Measurements from ENCODE around the gene MAST4. TPM values are rescaled to one million over a fixed set of nuclear protein-coding genes. Genes with fewer than 3 reads are reported as not detected.

Gene MAST4
- polyA plus RNA-seq, 2 donors = 18.3 to 22.2 TPM

- H3K4me1 ChIP-seq (ENCODE audit: control insufficient read depth in 2 of 2, insufficient read depth in 2 of 2, low read length in 1 of 2) = peaks cover 0 to 3% of the 10 kb centered on the region in 2 donors
- no peaks in the 10 kb centered on the region for H3K27me3 ChIP-seq (ENCODE audit: control insufficient read depth in 1 of 2, insufficient read depth in 2 of 2, low read length in 2 of 2)
- H3K9me3 ChIP-seq (ENCODE audit: control insufficient read depth in 2 of 2, insufficient read depth in 1 of 2, low read depth in 1 of 2, low read length in 1 of 2) = no peaks in the 10 kb centered on the region
- no peak overlapping the region for H3K4me3 ChIP-seq (ENCODE audit: low read depth in 1 of 2, low read length in 2 of 2)
- no peak overlapping the region for H3K27ac ChIP-seq (ENCODE audit: low read depth in 2 of 2, low read length in 1 of 2)
- H3K36me3 ChIP-seq (ENCODE audit: control insufficient read depth in 2 of 2, insufficient read depth in 2 of 2, low read length in 1 of 2) = no peaks in the 10 kb centered on the region
Measured at GRCh38 chr5:66875315-66875714, 279.1 kb downstream of the MAST4 start.

GRCh38 chr5:66876266-66876807, 280.1 kb downstream of the MAST4 start:
- peaks cover 0 to 3% of the 10 kb centered on the region in 2 donors for H3K4me1 ChIP-seq (ENCODE audit: control insufficient read depth in 2 of 2, insufficient read depth in 2 of 2, low read length in 1 of 2)
- H3K27ac ChIP-seq (ENCODE audit: low read depth in 2 of 2, low read length in 1 of 2) = no peak overlapping the region
- no peaks in the 10 kb centered on the region for H3K36me3 ChIP-seq (ENCODE audit: control insufficient read depth in 2 of 2, insufficient read depth in 2 of 2, low read length in 1 of 2)
- H3K27me3 ChIP-seq (ENCODE audit: control insufficient read depth in 1 of 2, insufficient read depth in 2 of 2, low read length in 2 of 2) = no peaks in the 10 kb centered on the region
- no peak overlapping the region for H3K4me3 ChIP-seq (ENCODE audit: low read depth in 1 of 2, low read length in 2 of 2)
- WGBS, 2 donors = 93 to 94% methylated on average over 6 of the region's 6 CpGs
- no peaks in the 10 kb centered on the region for H3K9me3 ChIP-seq (ENCODE audit: control insufficient read depth in 2 of 2, insufficient read depth in 1 of 2, low read depth in 1 of 2, low read length in 1 of 2)

- Histone ChIP-seq H3K4me1 (ENCODE audit: control insufficient read depth in 2 of 2, insufficient read depth in 2 of 2, low read length in 1 of 2) (peaks cover 0 to 3% of the 10 kb centered on the region in 2 donors), H3K27me3 (ENCODE audit: control insufficient read depth in 1 of 2, insufficient read depth in 2 of 2, low read length in 2 of 2) (no peaks in the 10 kb centered on the region), H3K4me3 (ENCODE audit: low read depth in 1 of 2, low read length in 2 of 2) (no peak overlapping the region), H3K36me3 (ENCODE audit: control insufficient read depth in 2 of 2, insufficient read depth in 2 of 2, low read length in 1 of 2) (no peaks in the 10 kb centered on the region), H3K27ac (ENCODE audit: low read depth in 2 of 2, low read length in 1 of 2) (no peak overlapping the region), H3K9me3 (ENCODE audit: control insufficient read depth in 2 of 2, insufficient read depth in 1 of 2, low read depth in 1 of 2, low read length in 1 of 2) (no peaks in the 10 kb centered on the region)
- 42 to 49% methylated on average over 3 of the region's 3 CpGs for WGBS, 2 donors
Measured at GRCh38 chr5:66877843-66878242, 281.6 kb downstream of the MAST4 start.

GRCh38 chr5:66880401-66880800, 284.2 kb downstream of the MAST4 start:
- Histone ChIP-seq H3K36me3 (ENCODE audit: control insufficient read depth in 2 of 2, insufficient read depth in 2 of 2, low read length in 1 of 2) (no peaks in the 10 kb centered on the region), H3K4me3 (ENCODE audit: low read depth in 1 of 2, low read length in 2 of 2) (no peak overlapping the region), H3K27ac (ENCODE audit: low read depth in 2 of 2, low read length in 1 of 2) (no peak overlapping the region), H3K27me3 (ENCODE audit: control insufficient read depth in 1 of 2, insufficient read depth in 2 of 2, low read length in 2 of 2) (no peaks in the 10 kb centered on the region), H3K9me3 (ENCODE audit: control insufficient read depth in 2 of 2, insufficient read depth in 1 of 2, low read depth in 1 of 2, low read length in 1 of 2) (no peaks in the 10 kb centered on the region), H3K4me1 (ENCODE audit: control insufficient read depth in 2 of 2, insufficient read depth in 2 of 2, low read length in 1 of 2) (peaks cover 0 to 3% of the 10 kb centered on the region in 2 donors)
- WGBS, 2 donors = 64 to 78% methylated on average over 3 of the region's 3 CpGs

GRCh38 chr5:66881480-66882161, 285.4 kb downstream of the MAST4 start:
- peak overlapping the region; percentile 71 to 83 for H3K27ac ChIP-seq (ENCODE audit: low read depth in 2 of 2, low read length in 1 of 2)
- no peaks in the 10 kb centered on the region for H3K36me3 ChIP-seq (ENCODE audit: control insufficient read depth in 2 of 2, insufficient read depth in 2 of 2, low read length in 1 of 2)
- H3K4me3 ChIP-seq (ENCODE audit: low read depth in 1 of 2, low read length in 2 of 2) = no peak overlapping the region
- H3K9me3 ChIP-seq (ENCODE audit: control insufficient read depth in 2 of 2, insufficient read depth in 1 of 2, low read depth in 1 of 2, low read length in 1 of 2) = no peaks in the 10 kb centered on the region
- H3K27me3 ChIP-seq (ENCODE audit: control insufficient read depth in 1 of 2, insufficient read depth in 2 of 2, low read length in 2 of 2) = no peaks in the 10 kb centered on the region
- H3K4me1 ChIP-seq (ENCODE audit: control insufficient read depth in 2 of 2, insufficient read depth in 2 of 2, low read length in 1 of 2) = peaks cover 0 to 5% of the 10 kb centered on the region in 2 donors
- WGBS, 2 donors = 17 to 19% methylated on average over 2 of the region's 2 CpGs

- WGBS, 2 donors = 35 to 55% methylated on average over 3 of the region's 3 CpGs
- Histone ChIP-seq H3K27me3 (ENCODE audit: control insufficient read depth in 1 of 2, insufficient read depth in 2 of 2, low read length in 2 of 2) (no peaks in the 10 kb centered on the region), H3K9me3 (ENCODE audit: control insufficient read depth in 2 of 2, insufficient read depth in 1 of 2, low read depth in 1 of 2, low read length in 1 of 2) (no peaks in the 10 kb centered on the region), H3K36me3 (ENCODE audit: control insufficient read depth in 2 of 2, insufficient read depth in 2 of 2, low read length in 1 of 2) (no peaks in the 10 kb centered on the region), H3K4me3 (ENCODE audit: low read depth in 1 of 2, low read length in 2 of 2) (no peak overlapping the region), H3K27ac (ENCODE audit: low read depth in 2 of 2, low read length in 1 of 2) (peak overlapping the region in 1 of 2 donors; percentile 75), H3K4me1 (ENCODE audit: control insufficient read depth in 2 of 2, insufficient read depth in 2 of 2, low read length in 1 of 2) (peaks cover 0 to 2% of the 10 kb centered on the region in 2 donors)
Measured at GRCh38 chr5:66882606-66883227, 286.5 kb downstream of the MAST4 start.

GRCh38 chr5:66884564-66885243, 288.5 kb downstream of the MAST4 start:
- H3K27ac ChIP-seq (ENCODE audit: low read depth in 2 of 2, low read length in 1 of 2) = no peak overlapping the region
- 70 to 71% methylated on average over 10 of the region's 10 CpGs for WGBS, 2 donors
- H3K4me3 ChIP-seq (ENCODE audit: low read depth in 1 of 2, low read length in 2 of 2) = no peak overlapping the region
- H3K27me3 ChIP-seq (ENCODE audit: control insufficient read depth in 1 of 2, insufficient read depth in 2 of 2, low read length in 2 of 2) = no peaks in the 10 kb centered on the region
- H3K9me3 ChIP-seq (ENCODE audit: control insufficient read depth in 2 of 2, insufficient read depth in 1 of 2, low read depth in 1 of 2, low read length in 1 of 2) = no peaks in the 10 kb centered on the region
- H3K36me3 ChIP-seq (ENCODE audit: control insufficient read depth in 2 of 2, insufficient read depth in 2 of 2, low read length in 1 of 2) = no peaks in the 10 kb centered on the region
- peaks cover 0 to 2% of the 10 kb centered on the region in 2 donors for H3K4me1 ChIP-seq (ENCODE audit: control insufficient read depth in 2 of 2, insufficient read depth in 2 of 2, low read length in 1 of 2)

GRCh38 chr5:66886941-66887340, 290.7 kb downstream of the MAST4 start:
- WGBS, 2 donors = 53 to 69% methylated on average over 1 of the region's 1 CpG
- H3K27ac ChIP-seq (ENCODE audit: low read depth in 2 of 2, low read length in 1 of 2) = no peak overlapping the region
- H3K27me3 ChIP-seq (ENCODE audit: control insufficient read depth in 1 of 2, insufficient read depth in 2 of 2, low read length in 2 of 2) = no peaks in the 10 kb centered on the region
- H3K4me1 ChIP-seq (ENCODE audit: control insufficient read depth in 2 of 2, insufficient read depth in 2 of 2, low read length in 1 of 2) = peaks cover 0 to 2% of the 10 kb centered on the region in 2 donors
- H3K36me3 ChIP-seq (ENCODE audit: control insufficient read depth in 2 of 2, insufficient read depth in 2 of 2, low read length in 1 of 2) = no peaks in the 10 kb centered on the region
- H3K9me3 ChIP-seq (ENCODE audit: control insufficient read depth in 2 of 2, insufficient read depth in 1 of 2, low read depth in 1 of 2, low read length in 1 of 2) = no peaks in the 10 kb centered on the region
- no peak overlapping the region for H3K4me3 ChIP-seq (ENCODE audit: low read depth in 1 of 2, low read length in 2 of 2)

GRCh38 chr5:66888613-66889012, 292.4 kb downstream of the MAST4 start:
- Histone ChIP-seq H3K9me3 (ENCODE audit: control insufficient read depth in 2 of 2, insufficient read depth in 1 of 2, low read depth in 1 of 2, low read length in 1 of 2) (no peaks in the 10 kb centered on the region), H3K4me3 (ENCODE audit: low read depth in 1 of 2, low read length in 2 of 2) (no peak overlapping the region), H3K27me3 (ENCODE audit: control insufficient read depth in 1 of 2, insufficient read depth in 2 of 2, low read length in 2 of 2) (no peaks in the 10 kb centered on the region), H3K4me1 (ENCODE audit: control insufficient read depth in 2 of 2, insufficient read depth in 2 of 2, low read length in 1 of 2) (peaks cover 0 to 2% of the 10 kb centered on the region in 2 donors), H3K36me3 (ENCODE audit: control insufficient read depth in 2 of 2, insufficient read depth in 2 of 2, low read length in 1 of 2) (no peaks in the 10 kb centered on the region), H3K27ac (ENCODE audit: low read depth in 2 of 2, low read length in 1 of 2) (no peak overlapping the region)
- 45 to 50% methylated on average over 2 of the region's 2 CpGs for WGBS, 2 donors

Measured in esophagus (tissue), 2 donors.